IMR-90 (cell line): ENCODE results near the gene DICER1. TPM values are rescaled to one million over a fixed set of nuclear protein-coding genes. Genes with fewer than 3 reads are reported as not detected.

Experiments
- ATAC-seq: fragments of 200-7000 bp; cut with Tn5 transposase; 2 replicates; pipeline ENCODE4 v1.9.1; 2020; ENCODE audit warnings: low read depth, mild to moderate bottlenecking, moderate library complexity
- BruUV-seq: library from RNA; stranded (reverse); fragments of 400-500 nt; replicated peaks from 2 replicates; lab custom pipeline; 2021; lab: Mats Ljungman, UMichigan
- CTCF ChIA-PET: fragments of 300-600 bp; formaldehyde crosslinking; extraction: SDS; loops from one replicate; lab custom pipeline; 2021; ENCODE audit warnings: antibody characterized with exemption; lab: Yijun Ruan, JAX
- POLR2A ChIA-PET: fragments of 300-600 bp; sonication (Branson Sonifier 250); formaldehyde crosslinking; loops from one replicate; lab custom pipeline; 2022; ENCODE audit warnings: antibody characterized with exemption; ENCODE audit not compliant: unreplicated experiment; lab: Charles Lee
- DNase-seq: peaks from one replicate; pipeline ENCODE4 v3.0.0; 2013
- H2AFZ ChIP-seq: replicated peaks from 2 replicates; pipeline ENCODE3; 2013; ENCODE audit warnings: low read length, mild to moderate bottlenecking; ENCODE audit not compliant: poor library complexity
- H2AK5ac ChIP-seq: 2 replicates; pipeline ENCODE4 v1.6.1; 2013; ENCODE audit warnings: low read depth, low read length, inconsistent platforms
- H2AK9ac ChIP-seq: replicated peaks from 2 replicates; pipeline ENCODE3; 2013; ENCODE audit warnings: mild to moderate bottlenecking, low read depth, low read length, moderate library complexity; ENCODE audit not compliant: poor library complexity
- H2BK120ac ChIP-seq: 2 replicates; pipeline ENCODE4 v1.6.1; 2013; ENCODE audit warnings: low read depth, low read length, inconsistent platforms
- H2BK15ac ChIP-seq: 3 replicates; pipeline ENCODE4 v1.6.1; 2013; ENCODE audit warnings: low read depth, low read length, inconsistent platforms
- H2BK20ac ChIP-seq: 2 replicates; pipeline ENCODE4 v1.6.1; 2013; ENCODE audit warnings: low read depth, mild to moderate bottlenecking, inconsistent platforms, low read length, moderate library complexity
- H2BK5ac ChIP-seq: 2 replicates; pipeline ENCODE4 v1.6.1; 2013; ENCODE audit warnings: mild to moderate bottlenecking, low read depth, low read length, inconsistent platforms; ENCODE audit not compliant: poor library complexity, severe bottlenecking
- H3K14ac ChIP-seq: replicated peaks from 2 replicates; pipeline ENCODE4 v1.6.1; 2013; ENCODE audit warnings: low read depth, low read length, inconsistent platforms
- H3K18ac ChIP-seq: 2 replicates; pipeline ENCODE4 v1.6.1; 2013; ENCODE audit warnings: low read depth, low read length, control low read depth
- H3K23ac ChIP-seq: 2 replicates; pipeline ENCODE4 v1.6.1; 2013; ENCODE audit warnings: low read depth, low read length, inconsistent platforms
- H3K27ac ChIP-seq: 2 replicates; pipeline ENCODE4 v1.5.1; 2013; ENCODE audit warnings: mild to moderate bottlenecking, control low read depth, low read length; ENCODE audit not compliant: insufficient read depth
- H3K27me3 ChIP-seq: 2 replicates; pipeline ENCODE4 v1.6.1; 2013; ENCODE audit warnings: low read length; ENCODE audit not compliant: control insufficient read depth, insufficient read depth
- H3K36me3 ChIP-seq: 2 replicates; pipeline ENCODE4 v1.6.1; 2013; ENCODE audit warnings: low read length, mixed read lengths; ENCODE audit not compliant: control insufficient read depth, insufficient read depth
- H3K4ac ChIP-seq: 2 replicates; pipeline ENCODE4 v1.6.1; 2013; ENCODE audit warnings: low read depth, low read length, inconsistent platforms
- H3K4me1 ChIP-seq: 2 replicates; pipeline ENCODE4 v1.6.1; 2013; ENCODE audit warnings: low read length, mixed read lengths; ENCODE audit not compliant: control insufficient read depth, insufficient read depth
- H3K4me2 ChIP-seq: 2 replicates; pipeline ENCODE4 v1.6.1; 2013; ENCODE audit warnings: low read depth, mild to moderate bottlenecking, control low read depth, low read length, moderate library complexity
- H3K4me3 ChIP-seq: 2 replicates; pipeline ENCODE4 v1.5.1; 2013; ENCODE audit warnings: low read depth, mild to moderate bottlenecking, control low read depth, low read length, moderate library complexity; ENCODE audit not compliant: insufficient read depth
- H3K56ac ChIP-seq: 2 replicates; pipeline ENCODE4 v1.6.1; 2013; ENCODE audit warnings: low read length, inconsistent platforms; ENCODE audit not compliant: insufficient read depth; ENCODE audit errors: extremely low read depth
- H3K79me1 ChIP-seq, 2 experiments: 2 replicates each; pipeline ENCODE4 v1.6.1; 2013; ENCODE audit warnings: low read length in 2 of 2, inconsistent platforms in 1 of 2, low read depth in 1 of 2
- H3K9ac ChIP-seq: 2 replicates; pipeline ENCODE4 v1.6.1; 2013; ENCODE audit warnings: low read depth, low read length, control low read depth
- H3K9me1 ChIP-seq: 2 replicates; pipeline ENCODE4 v1.6.1; 2013; ENCODE audit warnings: low read length, inconsistent platforms; ENCODE audit not compliant: insufficient read depth
- H3K9me3 ChIP-seq: 2 replicates; pipeline ENCODE4 v1.6.1; 2013; ENCODE audit warnings: low read length; ENCODE audit not compliant: control insufficient read depth, insufficient read depth
- H4K20me1 ChIP-seq: 2 replicates; pipeline ENCODE4 v1.6.1; 2013; ENCODE audit warnings: low read length, inconsistent platforms; ENCODE audit not compliant: insufficient read depth
- H4K5ac ChIP-seq: 2 replicates; pipeline ENCODE4 v1.6.1; 2013; ENCODE audit warnings: mild to moderate bottlenecking, low read depth, low read length, control low read depth
- H4K8ac ChIP-seq, 2 experiments: 2 replicates each; pipeline ENCODE4 v1.6.1; 2013; ENCODE audit warnings: low read depth in 2 of 2, low read length in 2 of 2, control low read depth in 1 of 2, inconsistent platforms in 1 of 2
- H4K91ac ChIP-seq: 2 replicates; pipeline ENCODE4 v1.6.1; 2013; ENCODE audit warnings: low read depth, low read length, inconsistent platforms; ENCODE audit not compliant: insufficient read depth
- FOS ChIP-seq: fragments of 150-350 bp; IDR thresholded peaks from 2 replicates; pipeline ENCODE4 v1.6.1; 2016; ENCODE audit warnings: low read depth, low read length
- MAFK ChIP-seq: IDR thresholded peaks from 2 replicates; pipeline ENCODE4 v1.6.1; 2012; ENCODE audit warnings: low read depth, low read length, improper control_type of control experiment
- MXI1 ChIP-seq: IDR thresholded peaks from 2 replicates; pipeline ENCODE4 v1.6.1; 2012; ENCODE audit warnings: low read depth, mild to moderate bottlenecking, low read length, moderate library complexity, borderline replicate concordance
- WGBS, 2 experiments: methylation state at CpG; one replicate each; pipeline versions ENCODE4 v1.1.5 to v1.1.7; 2013; ENCODE audit warnings: missing lambda C conversion rate in 2 of 2; ENCODE audit not compliant: insufficient read length in 1 of 2; ENCODE audit errors: extremely low coverage in 2 of 2; 5-methylcytosine and 5-hydroxymethylcytosine counted together
- dilution Hi-C: fragments of 300-500 bp; cut with HindIII; formaldehyde crosslinking; loops from one replicate; pipeline ENCODE4 v1.14.3; 2018; ENCODE audit warnings: low sequenced_read_pairs; ENCODE audit not compliant: unreplicated experiment
- in situ Hi-C: fragments of 300-500 bp; cut with MboI; formaldehyde crosslinking; loops from 3 replicates; pipeline ENCODE4 v1.14.3; 2019; ENCODE audit warnings: low sequenced_read_pairs, inconsistent platforms, mixed read lengths
- intact Hi-C: fragments of 100-400 bp; cut with micrococcal nuclease; formaldehyde crosslinking; loops from 2 replicates; pipeline ENCODE4 v1.10.0; 2022
- polyA plus RNA-seq, 3 experiments: library from polyadenylated mRNA; depleted of rRNA; stranded (reverse); fragments of >200 nt; gene quantifications; 2 replicates each; pipeline ENCODE4 v1.2.3, GENCODE V29; 2012; ENCODE audit warnings: low replicate concordance in 1 of 3
- total RNA-seq: library from RNA; depleted of rRNA; stranded (reverse); fragments of >200 nt; gene quantifications from 2 replicates; pipeline ENCODE4 v1.2.3, GENCODE V29; 2012

Gene DICER1
- total and polyA plus RNA-seq, 2 of the 4 experiments (the other 2 are of a cell fraction), result 9.7 to 49.5 TPM

DNA sequence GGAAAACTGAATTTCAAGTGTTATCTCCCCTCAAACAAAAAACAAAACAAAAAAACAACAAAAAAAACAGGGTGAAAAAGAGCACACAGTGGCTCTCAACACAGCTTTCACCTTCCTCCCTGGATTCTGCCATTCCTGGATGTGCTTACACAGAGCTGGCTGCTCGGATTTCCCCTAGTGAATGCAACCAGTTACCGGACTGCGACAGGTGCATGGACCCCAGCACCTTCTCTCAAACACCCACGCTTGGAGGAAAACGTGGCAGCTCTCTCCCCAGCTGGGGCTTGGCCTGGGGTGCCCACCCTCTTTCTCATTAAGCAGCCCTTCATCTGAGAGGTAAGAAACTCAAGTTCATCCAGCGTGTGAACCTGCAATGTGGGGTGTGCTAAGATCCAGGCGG is 33.5 kb upstream of the DICER1 start:
- no peak overlapping the region for H4K91ac ChIP-seq
- no peak overlapping the region for H3K56ac ChIP-seq
- H3K4me2 ChIP-seq, result no peak overlapping the region
- intact Hi-C loops (loop anchor here (10.0 kb wide), 1 partner anchor 506 kb away; no protein-coding TSS in a partner anchor), in situ Hi-C loops (no loop called here), dilution Hi-C loops (no loop called here)
- ChIA-PET POLR2A (interaction anchor here (0.6 kb wide), 1 partner anchor 13 kb away, joined by 8 read pairs; no protein-coding TSS in a partner anchor), CTCF (interaction anchor here (0.6 kb wide), 1 partner anchor 810 kb away, joined by 3 read pairs; no protein-coding TSS in a partner anchor)
- H3K23ac ChIP-seq, result no peak overlapping the region
- no peak overlapping the region for H2BK5ac ChIP-seq
- H3K27me3 ChIP-seq, result no peaks in the 10 kb centered on the region; the same call in 1 of the 2 replicates
- no peak overlapping the region for H2AK5ac ChIP-seq
- H3K4ac ChIP-seq, result no peak overlapping the region
- ATAC-seq (no peak), DNase-seq (no peak)
- H3K4me1 ChIP-seq, result peaks cover 3% of the 10 kb centered on the region; the same call in 1 of the 2 replicates
- H3K4me3 ChIP-seq, result no peak overlapping the region
- no peak overlapping the region for H2AFZ ChIP-seq
- WGBS, 2 experiments, result 77% methylated on average over 3 of the region's 7 CpGs; no CpG with 5 or more reads in 1 of the 2 experiments
- no peaks in the 10 kb centered on the region for H3K36me3 ChIP-seq
- no peaks in the 10 kb centered on the region for H3K9me1 ChIP-seq
- H2BK15ac ChIP-seq, result no peak overlapping the region
- H3K27ac ChIP-seq, result no peak overlapping the region
- H4K8ac ChIP-seq, result no peak overlapping the region
- no peaks in the 10 kb centered on the region for H4K20me1 ChIP-seq
- TF ChIP-seq MAFK (no peak), FOS (no peak), MXI1 (no peak)
- no peak overlapping the region for H4K5ac ChIP-seq
- no peak overlapping the region for H2BK20ac ChIP-seq
- no peaks in the 10 kb centered on the region for H3K79me1 ChIP-seq
- H3K9me3 ChIP-seq, result 0 out of 2 replicates have a peak, but pooled peaks cover 2% of the 10 kb centered on the region
- no TSS peak for BruUV-seq
- H2AK9ac ChIP-seq, result no peak overlapping the region
- no peak overlapping the region for H3K14ac ChIP-seq
- no peak overlapping the region for H3K9ac ChIP-seq
- no peak overlapping the region for H2BK120ac ChIP-seq
- no peak overlapping the region for H3K18ac ChIP-seq
